ENCODE results near the gene GPAM.

DNA sequence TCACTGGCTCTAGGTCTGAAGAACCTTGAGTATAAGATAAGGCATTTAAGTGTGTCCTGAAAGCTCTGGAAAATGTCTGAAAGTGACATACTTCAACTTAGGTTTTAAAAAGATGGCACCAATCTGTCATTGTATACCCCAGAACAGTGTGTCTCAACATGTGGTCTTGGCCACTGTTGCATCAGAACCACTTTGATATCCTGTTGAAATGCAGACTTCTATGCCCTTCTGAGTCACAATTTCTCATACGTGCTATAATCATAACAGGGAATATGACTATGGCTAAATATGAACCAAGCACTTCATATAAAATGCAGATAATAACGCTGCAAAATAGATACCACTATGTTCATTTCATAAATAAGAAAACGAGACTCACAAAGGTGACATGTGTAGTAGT is 38.0 kb upstream of the GPAM start:
- no peak for TF ChIP-seq RAD21 (IDR thresholded peaks at IDR 0.05)
- TF ChIP-seq YY1 (IDR thresholded peaks at IDR 0.05), result no peak
- TF ChIP-seq, protein P1, sequence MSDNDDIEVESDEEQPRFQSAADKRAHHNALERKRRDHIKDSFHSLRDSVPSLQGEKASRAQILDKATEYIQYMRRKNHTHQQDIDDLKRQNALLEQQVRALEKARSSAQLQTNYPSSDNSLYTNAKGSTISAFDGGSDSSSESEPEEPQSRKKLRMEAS (IDR thresholded peaks at IDR 0.05), result no peak
- TF ChIP-seq, protein P2, sequence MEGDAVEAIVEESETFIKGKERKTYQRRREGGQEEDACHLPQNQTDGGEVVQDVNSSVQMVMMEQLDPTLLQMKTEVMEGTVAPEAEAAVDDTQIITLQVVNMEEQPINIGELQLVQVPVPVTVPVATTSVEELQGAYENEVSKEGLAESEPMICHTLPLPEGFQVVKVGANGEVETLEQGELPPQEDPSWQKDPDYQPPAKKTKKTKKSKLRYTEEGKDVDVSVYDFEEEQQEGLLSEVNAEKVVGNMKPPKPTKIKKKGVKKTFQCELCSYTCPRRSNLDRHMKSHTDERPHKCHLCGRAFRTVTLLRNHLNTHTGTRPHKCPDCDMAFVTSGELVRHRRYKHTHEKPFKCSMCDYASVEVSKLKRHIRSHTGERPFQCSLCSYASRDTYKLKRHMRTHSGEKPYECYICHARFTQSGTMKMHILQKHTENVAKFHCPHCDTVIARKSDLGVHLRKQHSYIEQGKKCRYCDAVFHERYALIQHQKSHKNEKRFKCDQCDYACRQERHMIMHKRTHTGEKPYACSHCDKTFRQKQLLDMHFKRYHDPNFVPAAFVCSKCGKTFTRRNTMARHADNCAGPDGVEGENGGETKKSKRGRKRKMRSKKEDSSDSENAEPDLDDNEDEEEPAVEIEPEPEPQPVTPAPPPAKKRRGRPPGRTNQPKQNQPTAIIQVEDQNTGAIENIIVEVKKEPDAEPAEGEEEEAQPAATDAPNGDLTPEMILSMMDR (IDR thresholded peaks at IDR 0.05; ENCODE audit: low read depth, low read length, missing input control), result no peak
- TF ChIP-seq TAF1 (conservative IDR thresholded peaks at IDR 0.05), result no peak
- no peak for TF ChIP-seq SP1 (IDR thresholded peaks at IDR 0.05)
- no peak for TF ChIP-seq FOXA2 (IDR thresholded peaks at IDR 0.05)
- TF ChIP-seq, protein P3, sequence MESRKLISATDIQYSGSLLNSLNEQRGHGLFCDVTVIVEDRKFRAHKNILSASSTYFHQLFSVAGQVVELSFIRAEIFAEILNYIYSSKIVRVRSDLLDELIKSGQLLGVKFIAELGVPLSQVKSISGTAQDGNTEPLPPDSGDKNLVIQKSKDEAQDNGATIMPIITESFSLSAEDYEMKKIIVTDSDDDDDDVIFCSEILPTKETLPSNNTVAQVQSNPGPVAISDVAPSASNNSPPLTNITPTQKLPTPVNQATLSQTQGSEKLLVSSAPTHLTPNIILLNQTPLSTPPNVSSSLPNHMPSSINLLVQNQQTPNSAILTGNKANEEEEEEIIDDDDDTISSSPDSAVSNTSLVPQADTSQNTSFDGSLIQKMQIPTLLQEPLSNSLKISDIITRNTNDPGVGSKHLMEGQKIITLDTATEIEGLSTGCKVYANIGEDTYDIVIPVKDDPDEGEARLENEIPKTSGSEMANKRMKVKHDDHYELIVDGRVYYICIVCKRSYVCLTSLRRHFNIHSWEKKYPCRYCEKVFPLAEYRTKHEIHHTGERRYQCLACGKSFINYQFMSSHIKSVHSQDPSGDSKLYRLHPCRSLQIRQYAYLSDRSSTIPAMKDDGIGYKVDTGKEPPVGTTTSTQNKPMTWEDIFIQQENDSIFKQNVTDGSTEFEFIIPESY (IDR thresholded peaks at IDR 0.05), result no peak
- no peak for TF ChIP-seq GABPA (IDR thresholded peaks at IDR 0.05 in 1 of 2, conservative IDR thresholded peaks at IDR 0.05 in 1 of 2)
- TF ChIP-seq NR2F2 (IDR thresholded peaks at IDR 0.05), result no peak
- TF ChIP-seq, protein P4, sequence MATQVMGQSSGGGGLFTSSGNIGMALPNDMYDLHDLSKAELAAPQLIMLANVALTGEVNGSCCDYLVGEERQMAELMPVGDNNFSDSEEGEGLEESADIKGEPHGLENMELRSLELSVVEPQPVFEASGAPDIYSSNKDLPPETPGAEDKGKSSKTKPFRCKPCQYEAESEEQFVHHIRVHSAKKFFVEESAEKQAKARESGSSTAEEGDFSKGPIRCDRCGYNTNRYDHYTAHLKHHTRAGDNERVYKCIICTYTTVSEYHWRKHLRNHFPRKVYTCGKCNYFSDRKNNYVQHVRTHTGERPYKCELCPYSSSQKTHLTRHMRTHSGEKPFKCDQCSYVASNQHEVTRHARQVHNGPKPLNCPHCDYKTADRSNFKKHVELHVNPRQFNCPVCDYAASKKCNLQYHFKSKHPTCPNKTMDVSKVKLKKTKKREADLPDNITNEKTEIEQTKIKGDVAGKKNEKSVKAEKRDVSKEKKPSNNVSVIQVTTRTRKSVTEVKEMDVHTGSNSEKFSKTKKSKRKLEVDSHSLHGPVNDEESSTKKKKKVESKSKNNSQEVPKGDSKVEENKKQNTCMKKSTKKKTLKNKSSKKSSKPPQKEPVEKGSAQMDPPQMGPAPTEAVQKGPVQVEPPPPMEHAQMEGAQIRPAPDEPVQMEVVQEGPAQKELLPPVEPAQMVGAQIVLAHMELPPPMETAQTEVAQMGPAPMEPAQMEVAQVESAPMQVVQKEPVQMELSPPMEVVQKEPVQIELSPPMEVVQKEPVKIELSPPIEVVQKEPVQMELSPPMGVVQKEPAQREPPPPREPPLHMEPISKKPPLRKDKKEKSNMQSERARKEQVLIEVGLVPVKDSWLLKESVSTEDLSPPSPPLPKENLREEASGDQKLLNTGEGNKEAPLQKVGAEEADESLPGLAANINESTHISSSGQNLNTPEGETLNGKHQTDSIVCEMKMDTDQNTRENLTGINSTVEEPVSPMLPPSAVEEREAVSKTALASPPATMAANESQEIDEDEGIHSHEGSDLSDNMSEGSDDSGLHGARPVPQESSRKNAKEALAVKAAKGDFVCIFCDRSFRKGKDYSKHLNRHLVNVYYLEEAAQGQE (IDR thresholded peaks at IDR 0.05), result no peak
- no peak for TF ChIP-seq EGR1 (IDR thresholded peaks at IDR 0.05; ENCODE audit: low read depth in 2 of 2)
- no peak for TF ChIP-seq JUND (IDR thresholded peaks at IDR 0.05)
- no peak for TF ChIP-seq FOXA1 (IDR thresholded peaks at IDR 0.05)

Data from liver (tissue), 3 donors.